ENCODE data around the gene SLC35E3. TPM values are rescaled to one million over a fixed set of nuclear protein-coding genes. Genes with fewer than 3 reads are reported as not detected.

SLC35E3 gene
- total RNA-seq, 4 donors from 2014 or later = 2.8 to 6.9 (median 3.7) TPM

- no peak for TF ChIP-seq CTCF (IDR thresholded peaks at IDR 0.05)
- no peak for ATAC-seq (ENCODE audit: low FRiP score)
Observed at GRCh38 chr12:68767191-68767590, 21.2 kb downstream of the SLC35E3 start.

GRCh38 chr12:68768431-68768939 lies 22.5 kb downstream of the SLC35E3 start:
- TF ChIP-seq CTCF (IDR thresholded peaks at IDR 0.05) = no peak
- ATAC-seq (ENCODE audit: low FRiP score) = no peak
- DNase-seq (ENCODE audit: low spot score) = no peak

More at GRCh38 chr12:68767191-68767590, 21.2 kb downstream of the SLC35E3 start:
- DNase-seq (ENCODE audit: low spot score) = no peak

GRCh38 chr12:68769941-68770340 lies 24.0 kb downstream of the SLC35E3 start:
- no peak for TF ChIP-seq CTCF (IDR thresholded peaks at IDR 0.05)
- DNase-seq (ENCODE audit: low spot score) (no peak), ATAC-seq (ENCODE audit: low FRiP score) (no peak)

- DNase-seq (ENCODE audit: low spot score) (no peak), ATAC-seq (ENCODE audit: low FRiP score) (no peak)
- TF ChIP-seq CTCF (IDR thresholded peaks at IDR 0.05) = no peak
Observed at GRCh38 chr12:68771223-68771925, 25.4 kb downstream of the SLC35E3 start.

- DNase-seq (ENCODE audit: low spot score) = no peak
- ATAC-seq (ENCODE audit: low FRiP score) = no peak
- no peak for TF ChIP-seq CTCF (IDR thresholded peaks at IDR 0.05)
Observed at GRCh38 chr12:68772714-68773113, 26.7 kb downstream of the SLC35E3 start.

GRCh38 chr12:68773582-68773981 lies 27.6 kb downstream of the SLC35E3 start:
- no peak for TF ChIP-seq CTCF (IDR thresholded peaks at IDR 0.05)
- DNase-seq (ENCODE audit: low spot score) (no peak), ATAC-seq (ENCODE audit: low FRiP score) (no peak)

GRCh38 chr12:68775121-68775630 lies 29.2 kb downstream of the SLC35E3 start:
- no peak for TF ChIP-seq CTCF (IDR thresholded peaks at IDR 0.05)
- ATAC-seq (ENCODE audit: low FRiP score) (no peak), DNase-seq (ENCODE audit: low spot score) (no peak)

Data from omental fat pad (tissue), 4 donors.